Measurements from ENCODE around the gene MAP2K7.
"Not testable (repeated sequence)": the region's sequence is repeated elsewhere in the genome, so short reads cannot be mapped to it uniquely, and the experiment has no call there.

MAP2K7 gene

GRCh38 chr19:7959211-7959610 lies 55.5 kb downstream of the MAP2K7 start:
- DNase-seq (ENCODE audit: low read depth in 1 of 2, low spot score in 1 of 2): no peak

GRCh38 chr19:7961082-7961481 lies 57.4 kb downstream of the MAP2K7 start:
- DNase-seq (ENCODE audit: low read depth in 1 of 2, low spot score in 1 of 2): not testable (repeated sequence)

GRCh38 chr19:7961920-7962626 lies 58.4 kb downstream of the MAP2K7 start:
- no peak for DNase-seq (ENCODE audit: low read depth in 1 of 2, low spot score in 1 of 2)

GRCh38 chr19:7962644-7963268 lies 59.1 kb downstream of the MAP2K7 start:
- no peak for DNase-seq (ENCODE audit: low read depth in 1 of 2, low spot score in 1 of 2)

- no peak for DNase-seq (ENCODE audit: low read depth in 1 of 2, low spot score in 1 of 2)
Measured at GRCh38 chr19:7963566-7963965, 59.9 kb downstream of the MAP2K7 start.

All from stimulated activated CD4-positive, alpha-beta T cell treated with anti-CD3 and anti-CD28 coated beads, Interleukin-15, amount 100 ng/mL, for 1 hour (primary cell).